ENCODE measurements around the gene SYT15B.
"Not testable (repeated sequence)": the region's sequence is repeated elsewhere in the genome, so short reads cannot be mapped to it uniquely, and the experiment has no call there.

Gene SYT15B

GRCh38 chr10:47763554-47764175 is at the start of gene SYT15B:
Gene SYT15B (minus strand): TSS chr10:47763592. CDS start chr10:47762640, 952 bp downstream.
- DNase-seq (ENCODE audit: low read depth in 2 of 2) = not testable (repeated sequence)

- DNase-seq (ENCODE audit: low read depth in 2 of 2) = not testable (repeated sequence)
Observed at GRCh38 chr10:47779590-47779989, 16.2 kb upstream of the SYT15B start.

- DNase-seq (ENCODE audit: low read depth in 2 of 2) = not testable (repeated sequence)
Observed at GRCh38 chr10:47775361-47776231, 12.2 kb upstream of the SYT15B start.

DNA sequence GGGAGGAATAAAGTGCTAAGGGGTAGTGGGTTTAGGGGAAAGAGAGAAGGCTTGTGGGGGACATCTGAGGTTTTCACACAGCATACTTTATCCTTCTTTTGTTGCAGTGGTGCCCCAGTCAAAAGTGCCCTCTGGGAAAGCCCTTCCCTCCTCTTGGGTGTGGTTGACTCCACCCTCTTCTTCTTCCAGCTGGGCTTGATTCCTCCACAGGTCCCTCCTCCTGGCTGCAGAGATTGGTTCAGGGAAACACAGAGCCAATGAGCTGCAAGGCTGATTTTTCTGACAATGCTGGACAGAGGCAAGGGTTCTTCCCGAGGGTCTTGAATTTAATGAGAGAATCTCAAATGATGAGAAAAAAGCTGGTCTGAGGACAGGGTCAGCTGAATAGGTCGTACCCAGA is 7.4 kb upstream of the SYT15B start:
- not testable (repeated sequence) for DNase-seq (ENCODE audit: low read depth in 2 of 2)

GRCh38 chr10:47768578-47769115 is 5.3 kb upstream of the SYT15B start:
- DNase-seq (ENCODE audit: low read depth in 2 of 2) = not testable (repeated sequence)

- not testable (repeated sequence) for DNase-seq (ENCODE audit: low read depth in 2 of 2)
Observed at GRCh38 chr10:47768085-47768484, 4.7 kb upstream of the SYT15B start.

GRCh38 chr10:47767236-47767635 is 3.8 kb upstream of the SYT15B start:
- not testable (repeated sequence) for DNase-seq (ENCODE audit: low read depth in 2 of 2)

DNA sequence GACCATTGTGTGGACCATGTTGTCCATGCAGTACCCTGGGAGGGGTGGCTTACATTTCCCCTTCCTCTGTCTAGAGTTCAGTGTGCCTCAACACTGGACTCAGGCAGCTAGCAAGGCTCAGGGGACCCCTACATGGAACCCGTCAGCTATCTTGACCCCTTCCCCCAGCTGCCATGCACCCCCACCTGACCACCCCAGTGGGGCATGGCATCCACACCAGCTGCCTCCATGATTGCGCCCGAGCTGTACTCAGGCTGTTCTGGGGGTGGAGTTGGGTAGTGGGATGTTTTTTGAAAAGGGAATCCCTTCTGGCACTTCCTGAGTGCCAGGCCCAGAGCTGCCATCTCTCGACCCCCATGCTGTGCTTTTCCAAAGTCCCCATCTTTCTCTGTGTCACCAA is 1.8 kb upstream of the SYT15B start:
- DNase-seq (ENCODE audit: low read depth in 2 of 2) = not testable (repeated sequence)

DNA sequence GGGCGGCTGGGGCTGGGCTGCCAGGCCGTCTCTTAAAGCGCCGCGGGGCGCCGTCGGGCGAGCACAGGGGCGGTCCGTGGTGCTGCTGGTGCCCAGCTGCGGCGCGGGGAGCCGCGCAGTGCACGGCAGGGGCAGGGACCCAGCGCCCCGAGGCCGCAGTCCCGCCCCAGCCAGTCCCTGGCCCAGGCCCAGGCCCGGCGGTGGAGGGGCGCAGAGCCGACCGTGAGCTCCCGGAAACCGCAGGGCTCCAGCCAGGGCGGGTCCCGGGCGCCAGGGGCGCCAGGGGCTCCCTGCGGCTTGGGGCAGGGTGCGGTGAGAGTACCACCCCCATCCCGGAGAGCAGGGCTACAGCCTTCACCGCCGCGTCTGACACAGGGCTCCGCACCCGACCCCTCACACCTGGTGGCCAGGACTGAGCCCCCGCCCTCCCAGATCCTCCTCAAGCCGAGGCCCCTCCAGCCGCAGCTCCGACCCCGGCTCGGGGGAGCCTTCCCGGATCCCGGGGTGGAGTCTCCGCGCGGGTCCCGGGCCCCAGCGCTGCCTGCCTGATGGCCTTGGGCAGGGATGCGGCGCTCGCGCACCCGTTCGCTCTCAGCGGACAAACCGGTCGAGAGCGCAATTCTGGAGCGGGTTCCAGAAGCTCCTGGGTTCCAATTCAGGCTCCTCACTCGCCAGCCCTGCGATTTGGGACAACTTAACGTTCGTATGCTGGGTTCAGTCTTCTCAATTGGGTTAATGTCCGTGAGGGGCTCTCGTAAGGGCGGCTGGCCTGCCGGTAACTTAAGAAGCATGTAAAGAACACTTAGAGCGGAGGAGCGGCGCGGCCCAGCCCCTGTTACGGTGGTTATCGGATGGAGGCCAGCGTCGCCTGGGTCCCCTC is 478 bp downstream of the SYT15B start:
- not testable (repeated sequence) for DNase-seq (ENCODE audit: low read depth in 2 of 2)

GRCh38 chr10:47758855-47759254 is 4.5 kb downstream of the SYT15B start:
- not testable (repeated sequence) for DNase-seq (ENCODE audit: low read depth in 2 of 2)

DNA sequence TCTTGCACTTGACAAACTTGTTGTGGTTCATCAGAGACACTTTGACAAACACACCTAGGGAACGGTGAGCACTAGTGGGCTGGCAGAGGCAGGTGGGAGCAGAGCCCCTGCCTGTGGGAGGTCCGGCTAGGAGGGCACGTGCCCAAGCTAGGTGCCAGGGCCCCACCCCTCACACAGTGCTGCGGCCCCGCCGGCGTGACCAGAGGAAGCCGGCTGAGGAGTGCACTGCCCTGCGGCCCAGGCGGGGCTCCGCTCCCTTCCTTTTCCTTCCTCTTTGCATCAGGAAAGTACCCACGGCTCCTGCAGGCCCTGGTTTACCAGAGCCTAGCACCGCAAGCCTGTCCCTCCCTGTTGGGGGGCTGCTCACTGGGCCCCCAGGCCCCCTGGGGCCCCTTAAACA is 7.2 kb downstream of the SYT15B start:
- DNase-seq (ENCODE audit: low read depth in 2 of 2) = not testable (repeated sequence)

DNA sequence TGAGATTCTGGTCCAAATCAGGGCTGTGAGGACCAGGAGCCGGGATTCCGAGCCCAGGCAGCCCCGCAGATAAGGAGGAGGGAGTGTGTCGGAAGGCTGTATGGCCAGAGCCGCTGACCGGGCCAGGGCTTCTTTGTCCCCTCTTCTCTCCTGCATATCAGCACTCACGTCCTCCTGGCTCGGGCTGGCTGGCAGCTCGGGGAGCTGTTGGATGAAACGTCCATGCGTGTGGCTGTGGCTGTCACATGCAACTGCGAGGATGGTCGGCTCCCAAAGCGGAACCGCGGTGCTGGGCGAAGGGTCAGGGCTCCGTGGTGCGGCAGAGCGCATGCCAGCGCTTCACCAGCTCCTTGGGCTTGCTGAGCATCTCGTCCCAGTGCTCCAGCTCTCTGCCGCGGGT is 9.5 kb downstream of the SYT15B start:
- DNase-seq (ENCODE audit: low read depth in 2 of 2) = not testable (repeated sequence)

DNA sequence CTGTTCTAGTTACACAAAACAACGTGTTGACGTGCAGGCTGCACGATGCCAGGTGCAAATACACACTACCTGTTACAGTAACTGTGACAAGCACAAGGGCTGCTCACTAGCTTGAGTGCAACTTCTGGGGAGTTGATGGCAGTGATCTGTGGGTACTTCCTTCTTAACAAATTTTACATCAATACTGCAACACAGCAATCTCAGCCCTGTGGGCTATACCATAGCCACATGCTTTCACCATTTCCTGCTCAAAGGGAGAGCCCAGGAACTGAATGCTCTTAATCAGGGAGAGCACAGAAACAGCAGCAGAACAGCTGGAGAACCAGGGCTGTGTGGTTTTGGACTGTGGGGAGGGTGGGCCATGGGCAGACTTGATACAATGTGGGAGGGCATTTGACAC is 10.2 kb downstream of the SYT15B start:
- DNase-seq (ENCODE audit: low read depth in 2 of 2) = not testable (repeated sequence)

- DNase-seq (ENCODE audit: low read depth in 2 of 2) = not testable (repeated sequence)
Observed at GRCh38 chr10:47751821-47752220, 11.6 kb downstream of the SYT15B start.

- DNase-seq (ENCODE audit: low read depth in 2 of 2) = not testable (repeated sequence)
Observed at GRCh38 chr10:47750360-47750759, 13.0 kb downstream of the SYT15B start.

DNA sequence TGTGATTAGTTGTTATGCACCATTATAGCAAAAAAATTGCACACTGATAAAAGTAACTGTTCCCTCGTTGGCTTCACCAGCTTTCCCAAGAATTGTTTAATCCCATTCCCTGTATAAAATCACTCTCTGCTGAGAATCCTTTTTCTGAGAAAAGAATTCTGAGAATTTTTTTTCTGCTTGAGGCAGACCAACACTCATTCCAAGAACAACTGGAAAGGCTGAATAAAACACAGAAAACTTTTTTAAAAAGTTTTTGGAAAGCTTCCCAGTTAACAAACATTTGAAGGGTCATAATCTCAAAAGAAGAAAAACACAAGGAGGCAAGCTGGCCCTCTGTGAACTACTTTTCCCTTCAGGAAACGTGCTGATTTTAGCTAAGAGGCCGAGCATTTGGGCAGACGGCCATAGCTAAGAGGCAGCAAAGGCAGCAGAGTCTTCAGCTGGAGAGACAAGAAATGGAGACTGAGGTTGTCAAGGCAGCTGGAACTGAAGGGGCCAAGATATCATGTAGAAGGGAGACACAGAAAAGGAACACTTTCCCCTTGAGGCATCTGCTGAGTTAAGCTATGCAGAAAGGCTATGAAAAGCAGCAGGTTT is 16.5 kb downstream of the SYT15B start:
- not testable (repeated sequence) for DNase-seq (ENCODE audit: low read depth in 2 of 2)

DNA sequence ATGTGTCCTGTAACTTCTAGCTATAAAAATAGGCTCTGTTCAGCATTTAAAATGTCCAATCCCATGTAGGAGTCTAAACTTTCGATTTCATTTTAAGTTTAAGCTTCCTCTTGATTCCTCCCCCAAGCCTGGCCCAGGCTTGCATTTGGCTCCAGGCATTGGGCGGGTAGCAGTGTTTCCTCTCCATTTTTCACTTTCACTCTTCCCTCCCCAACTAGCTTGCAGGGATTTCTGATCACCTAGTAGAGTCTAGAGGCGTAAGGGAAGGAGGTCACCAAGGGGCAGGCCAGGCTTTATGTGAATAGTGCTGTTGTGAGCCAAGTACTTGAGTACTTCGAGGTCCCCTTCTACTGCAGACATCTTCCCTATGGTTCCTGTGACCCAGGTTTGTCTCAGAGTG is 18.5 kb downstream of the SYT15B start:
- not testable (repeated sequence) for DNase-seq (ENCODE audit: low read depth in 2 of 2)

- DNase-seq (ENCODE audit: low read depth in 2 of 2) = not testable (repeated sequence)
Observed at GRCh38 chr10:47743611-47744550, 19.5 kb downstream of the SYT15B start.

DNA sequence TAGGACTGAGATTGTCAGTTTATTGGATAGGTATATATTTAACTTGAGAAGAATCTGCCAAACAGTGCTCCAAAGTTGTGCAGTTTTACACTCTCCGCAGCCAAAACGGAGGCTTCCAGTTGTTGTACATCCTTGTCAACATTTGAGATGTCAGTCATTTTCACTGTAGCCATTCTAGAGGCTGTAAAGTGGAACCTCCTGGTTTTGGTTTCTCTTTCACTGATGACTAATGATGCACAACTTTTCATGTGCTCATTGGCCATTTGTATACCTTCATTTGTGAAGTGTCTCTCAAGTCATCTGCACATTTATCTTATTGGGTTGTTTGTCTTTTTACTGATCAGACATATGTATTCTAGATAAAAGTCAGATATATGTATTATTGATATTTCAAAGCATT is 22.5 kb downstream of the SYT15B start:
- DNase-seq (ENCODE audit: low read depth in 2 of 2) = not testable (repeated sequence)

DNA sequence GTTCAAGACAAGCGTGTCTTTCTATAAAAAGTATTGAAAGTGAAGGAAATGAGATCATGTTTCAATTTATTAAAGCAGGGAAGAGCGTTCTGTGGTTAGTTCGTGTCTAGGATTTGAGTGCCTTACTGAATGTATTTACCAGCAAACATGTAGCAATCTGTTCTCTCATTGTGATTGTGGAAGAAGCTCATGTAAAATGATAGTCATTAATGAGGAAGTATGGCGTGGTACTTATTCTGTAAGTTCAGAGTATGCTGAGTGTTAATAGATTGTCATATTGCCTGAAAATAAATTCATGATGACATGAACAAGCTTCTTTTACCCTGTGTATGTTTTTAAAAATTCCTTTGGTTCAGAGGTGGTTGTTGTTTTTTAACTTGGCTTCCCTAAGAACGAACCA is 32.5 kb downstream of the SYT15B start:
- DNase-seq (ENCODE audit: low read depth in 2 of 2) = not testable (repeated sequence)

All from stimulated activated CD4-positive, alpha-beta T cell treated with anti-CD3 and anti-CD28 coated beads, Interleukin-1b, Interleukin-23, amount 100 ng/mL, for 1 hour (primary cell).